Activated CD8-positive, alpha-beta memory T cell treated with anti-CD3 and anti-CD28 coated beads for 36 hours (primary cell): ENCODE data around the gene GJD4. TPM values are rescaled to one million over a fixed set of nuclear protein-coding genes. Genes with fewer than 3 reads are reported as not detected.

Source experiments
- CTCF ChIA-PET: fragments of 350-600 bp; sonication (Branson Sonifier 250); formaldehyde crosslinking; loops from one replicate; lab custom pipeline; 2021; ENCODE audit warnings: antibody characterized with exemption; lab: Charles Lee
- POLR2A ChIA-PET: fragments of 350-600 bp; sonication (Branson Sonifier 250); formaldehyde crosslinking; loops from one replicate; lab custom pipeline; 2021; ENCODE audit warnings: antibody characterized with exemption; lab: Charles Lee
- total RNA-seq, 2 experiments: library from RNA; stranded (reverse); gene quantifications; one replicate each; pipeline ENCODE4 v1.2.3, GENCODE V29; 2021

Gene GJD4
- total RNA-seq, 2 experiments from 2014 or later: not detected

GRCh38 chr10:35577926-35578617 lies 27.1 kb upstream of the GJD4 start:
- ChIA-PET POLR2A (no interaction called here), CTCF (no interaction called here)

DNA sequence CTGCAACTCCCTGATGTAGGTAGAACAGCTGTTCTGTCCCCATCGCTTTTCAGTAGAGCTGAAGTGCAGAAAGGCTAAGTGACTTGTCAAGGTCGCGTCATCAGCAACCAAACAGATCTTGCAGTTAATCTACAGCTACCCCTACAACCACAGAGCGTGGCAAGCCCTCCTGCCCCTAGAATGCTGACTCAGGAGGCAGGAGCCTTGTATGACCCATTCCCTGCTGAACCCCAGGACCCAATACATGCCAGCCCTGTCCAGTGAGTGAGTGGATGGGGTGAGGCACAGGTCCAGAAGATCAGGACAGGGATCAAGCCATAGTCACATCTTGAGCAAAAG lies 26.6 kb upstream of the GJD4 start:
- CTCF ChIA-PET: no interaction called here
- POLR2A ChIA-PET: no interaction called here

DNA sequence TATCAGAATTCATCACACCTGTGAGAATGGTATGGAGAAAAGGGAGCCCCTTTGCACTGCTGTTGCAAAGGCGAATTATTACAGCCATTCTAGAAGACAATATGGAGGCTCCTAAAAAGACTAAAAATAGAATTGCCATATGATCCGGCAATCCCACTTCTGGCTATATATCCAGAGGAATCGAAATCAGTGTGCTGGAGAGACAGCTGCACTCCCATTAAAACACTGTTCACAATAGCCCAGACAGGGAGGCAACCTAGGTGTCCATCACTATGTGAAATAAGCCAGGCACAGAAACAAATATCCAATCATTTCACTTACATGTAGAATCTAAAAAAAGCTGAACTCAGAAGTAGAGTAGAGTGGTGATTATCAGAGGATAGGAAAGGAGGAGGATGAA lies 26.0 kb upstream of the GJD4 start:
- ChIA-PET CTCF (no interaction called here), POLR2A (no interaction called here)

- POLR2A ChIA-PET: no interaction called here
- CTCF ChIA-PET: no interaction called here
Observed at GRCh38 chr10:35579726-35580422, 25.3 kb upstream of the GJD4 start.

- ChIA-PET POLR2A (no interaction called here), CTCF (no interaction called here)
Observed at GRCh38 chr10:35580423-35580770, 24.7 kb upstream of the GJD4 start.

DNA sequence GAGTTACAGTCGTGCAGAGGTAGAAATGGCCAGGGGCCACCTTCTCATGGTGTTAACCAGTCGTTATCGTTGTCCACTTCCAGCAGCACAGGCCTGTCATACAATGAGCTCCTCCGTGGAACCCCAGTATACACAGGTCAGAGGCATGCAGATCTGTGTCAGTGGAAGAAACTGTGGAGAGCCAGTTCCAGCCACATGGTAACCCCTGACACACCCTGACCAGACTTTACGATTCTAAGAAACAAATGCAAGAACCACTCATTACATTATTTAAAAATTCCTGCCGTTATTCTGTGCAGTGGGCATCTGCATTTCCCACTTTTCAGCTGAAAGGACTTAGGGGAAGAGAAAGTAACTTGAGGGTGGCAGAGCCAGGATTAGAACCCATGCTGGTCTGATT lies 23.5 kb upstream of the GJD4 start:
- ChIA-PET POLR2A (no interaction called here), CTCF (no interaction called here)

GRCh38 chr10:35584946-35585345 lies 20.2 kb upstream of the GJD4 start:
- CTCF ChIA-PET: no interaction called here
- POLR2A ChIA-PET: no interaction called here

- CTCF ChIA-PET: no interaction called here
- POLR2A ChIA-PET: no interaction called here
Observed at GRCh38 chr10:35585356-35585755, 19.8 kb upstream of the GJD4 start.

DNA sequence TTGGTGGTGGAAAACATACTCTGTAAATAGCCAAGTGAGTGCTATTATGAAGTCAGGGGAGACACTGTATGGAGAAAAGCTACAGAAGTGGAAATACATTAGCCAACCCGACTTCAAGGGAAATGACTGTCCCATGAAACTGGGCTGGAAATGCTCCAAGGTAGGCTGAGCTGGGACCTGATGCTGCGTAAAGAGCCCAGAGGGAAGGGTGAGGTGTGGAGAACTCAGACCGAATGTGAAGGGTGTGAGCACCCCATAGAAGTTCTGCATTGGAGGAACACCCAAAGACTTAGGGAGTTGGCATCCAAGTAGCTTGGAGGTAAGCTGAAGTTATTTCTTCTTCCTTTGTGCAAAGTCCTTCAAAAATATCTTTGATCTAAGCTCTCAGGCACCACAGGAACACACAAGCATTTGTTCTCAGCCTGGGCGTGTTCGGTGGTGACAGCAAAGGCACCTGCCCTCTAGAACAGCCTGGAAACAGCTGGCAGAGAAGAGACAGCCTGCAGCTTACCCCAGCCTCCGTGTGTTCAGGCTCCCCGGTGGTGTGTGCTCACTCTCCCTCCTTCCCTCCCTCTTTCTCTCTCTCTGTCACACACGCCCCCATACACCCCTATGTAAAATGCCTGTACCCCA lies 19.1 kb upstream of the GJD4 start:
- ChIA-PET CTCF (no interaction called here), POLR2A (no interaction called here)

DNA sequence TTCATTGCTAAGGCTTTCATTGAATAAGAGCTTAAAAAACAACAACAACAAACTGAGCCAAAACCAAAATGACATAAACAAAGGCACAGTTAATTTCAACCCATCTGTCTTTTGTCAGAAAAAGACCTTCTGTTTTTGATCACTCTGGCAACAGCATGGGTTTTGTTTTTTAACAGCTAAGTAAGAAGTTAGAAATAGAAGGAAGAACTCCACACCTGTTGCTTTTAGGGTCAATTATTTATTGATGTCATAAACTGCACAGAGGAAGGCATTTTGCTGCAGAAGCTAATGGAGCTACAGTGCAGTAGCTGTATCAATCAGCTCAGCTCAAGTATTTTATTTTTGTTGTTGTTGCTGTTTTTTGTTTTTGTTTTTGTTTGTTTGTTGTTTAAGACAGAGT lies 16.3 kb upstream of the GJD4 start:
- CTCF ChIA-PET: no interaction called here
- POLR2A ChIA-PET: no interaction called here

DNA sequence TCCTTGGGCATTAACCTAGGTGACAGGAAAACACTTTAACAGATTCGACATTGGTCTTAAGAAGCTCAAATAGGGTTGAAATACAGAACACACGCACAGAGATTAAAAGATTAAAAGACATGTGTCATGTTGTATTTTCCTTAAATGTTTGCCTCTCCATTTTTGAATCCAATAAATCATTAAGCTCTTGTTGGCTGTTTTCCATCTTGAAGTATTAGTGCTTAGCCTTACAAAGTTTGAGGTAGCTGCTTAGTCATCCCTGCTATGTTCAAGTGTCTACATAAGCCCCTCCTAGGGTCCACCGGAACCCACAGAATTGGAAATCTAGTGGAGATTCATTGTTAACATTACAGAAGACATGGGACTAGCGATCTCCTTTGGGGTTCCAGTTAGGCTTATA lies 12.7 kb upstream of the GJD4 start:
- POLR2A ChIA-PET: no interaction called here
- CTCF ChIA-PET: no interaction called here

DNA sequence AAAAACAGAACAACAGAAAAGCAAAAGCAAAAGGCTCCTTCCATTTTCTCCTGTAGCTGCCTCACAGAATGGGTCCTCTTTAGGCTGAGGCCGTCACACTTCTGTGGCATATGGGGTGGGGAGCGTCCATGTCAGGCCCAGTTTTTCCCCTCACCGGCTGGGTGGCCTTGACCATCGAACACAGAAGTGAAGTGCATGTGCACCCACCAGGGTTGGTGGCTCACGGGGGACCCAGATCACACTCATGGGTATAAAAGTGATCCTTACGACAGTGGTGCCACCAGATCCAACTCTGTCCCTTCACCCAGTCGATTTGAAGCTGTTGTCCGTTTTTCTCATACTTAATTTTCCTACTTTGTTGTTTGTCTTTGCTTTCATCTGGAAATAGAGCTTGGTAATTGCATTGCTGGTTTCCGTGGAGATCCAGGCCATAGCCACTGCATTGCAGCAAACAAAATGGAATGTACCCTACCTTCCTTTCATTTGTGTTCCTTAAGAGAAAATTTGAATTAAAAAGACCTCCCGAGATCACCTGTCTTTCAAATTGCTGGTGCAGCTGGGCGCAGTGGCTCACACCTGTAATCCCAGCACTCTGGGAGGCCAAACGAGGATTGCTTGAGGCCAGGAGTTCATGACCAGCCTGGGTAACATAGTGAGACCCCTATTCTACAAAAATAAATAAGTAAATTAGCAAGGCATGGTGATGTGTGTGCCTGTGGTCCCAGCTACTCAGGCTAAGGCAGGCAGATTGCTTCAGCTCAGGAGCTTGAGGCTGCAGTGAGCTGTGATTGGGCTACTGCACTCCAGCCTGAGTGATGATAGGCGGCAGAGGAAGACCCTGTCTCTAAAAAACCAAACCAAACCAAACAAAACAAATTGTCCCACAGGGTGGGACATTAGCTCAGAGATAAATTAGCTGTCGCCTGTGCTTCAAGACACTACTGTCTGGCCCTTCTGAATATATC lies 10.7 kb upstream of the GJD4 start:
- ChIA-PET POLR2A (no interaction called here), CTCF (interaction anchor here (0.6 kb wide), 1 partner anchor 354 kb away, joined by 3 read pairs; no protein-coding TSS in a partner anchor)

DNA sequence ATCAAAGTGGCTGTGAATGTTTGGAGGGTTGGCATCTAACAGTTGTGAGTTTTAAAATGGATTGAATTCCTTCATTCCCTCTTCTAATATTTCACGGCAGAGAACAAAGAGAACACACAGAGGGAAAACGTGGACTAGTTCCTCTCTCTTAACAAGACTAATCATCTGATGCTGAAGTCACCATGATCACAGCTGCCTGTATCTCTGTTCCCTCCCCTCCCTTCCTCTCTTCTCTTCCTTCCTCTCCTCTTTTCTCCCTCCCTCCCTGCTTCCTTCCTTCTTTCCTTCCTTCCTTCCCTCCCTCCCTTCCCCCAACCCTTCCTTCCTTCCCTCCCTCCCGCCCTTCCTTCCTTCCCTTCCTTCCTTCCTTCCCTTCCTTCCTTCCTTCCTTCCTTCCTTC lies 10.0 kb upstream of the GJD4 start:
- ChIA-PET POLR2A (no interaction called here), CTCF (no interaction called here)

GRCh38 chr10:35598379-35598778 lies 6.8 kb upstream of the GJD4 start:
- ChIA-PET POLR2A (no interaction called here), CTCF (no interaction called here)

DNA sequence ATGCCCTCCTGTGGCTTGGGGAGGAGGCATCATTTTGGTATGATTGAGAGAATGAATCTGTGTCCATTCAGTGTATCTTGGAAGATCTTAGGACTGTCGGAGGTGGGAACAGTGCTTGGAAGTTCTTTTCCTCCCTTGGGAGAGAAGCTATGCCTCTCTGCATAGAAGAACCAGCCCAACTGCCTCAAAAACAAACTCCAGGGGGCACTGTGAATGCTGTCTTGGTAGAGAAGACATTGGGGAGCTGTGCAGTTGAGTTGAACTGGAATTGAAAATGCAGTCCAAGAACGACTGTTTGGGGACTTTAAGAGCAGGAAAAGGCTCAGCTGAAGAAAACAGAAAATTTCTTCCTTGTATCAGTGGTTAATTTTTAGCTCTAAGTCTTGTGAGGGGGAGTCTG lies 4.9 kb upstream of the GJD4 start:
- CTCF ChIA-PET: no interaction called here
- POLR2A ChIA-PET: no interaction called here

DNA sequence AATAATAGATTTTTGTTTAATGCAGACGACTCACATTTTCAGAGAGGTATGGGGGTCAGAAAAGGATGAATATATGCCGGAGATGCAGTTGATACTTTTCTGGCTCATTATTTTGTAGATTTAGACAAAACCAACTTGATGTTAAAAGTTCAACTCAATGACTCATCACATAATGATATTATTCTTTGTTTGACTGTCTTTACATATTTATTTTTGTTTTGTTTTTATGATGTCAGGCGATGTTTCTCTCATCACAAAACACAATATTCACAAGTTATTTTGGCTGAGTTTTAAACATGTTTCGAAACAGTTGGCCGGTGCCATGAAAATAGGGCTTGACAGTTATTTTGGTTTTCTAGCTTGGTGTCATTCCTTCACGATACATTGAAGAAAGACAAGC lies 1.3 kb downstream of the GJD4 start:
- CTCF ChIA-PET: no interaction called here
- POLR2A ChIA-PET: no interaction called here

DNA sequence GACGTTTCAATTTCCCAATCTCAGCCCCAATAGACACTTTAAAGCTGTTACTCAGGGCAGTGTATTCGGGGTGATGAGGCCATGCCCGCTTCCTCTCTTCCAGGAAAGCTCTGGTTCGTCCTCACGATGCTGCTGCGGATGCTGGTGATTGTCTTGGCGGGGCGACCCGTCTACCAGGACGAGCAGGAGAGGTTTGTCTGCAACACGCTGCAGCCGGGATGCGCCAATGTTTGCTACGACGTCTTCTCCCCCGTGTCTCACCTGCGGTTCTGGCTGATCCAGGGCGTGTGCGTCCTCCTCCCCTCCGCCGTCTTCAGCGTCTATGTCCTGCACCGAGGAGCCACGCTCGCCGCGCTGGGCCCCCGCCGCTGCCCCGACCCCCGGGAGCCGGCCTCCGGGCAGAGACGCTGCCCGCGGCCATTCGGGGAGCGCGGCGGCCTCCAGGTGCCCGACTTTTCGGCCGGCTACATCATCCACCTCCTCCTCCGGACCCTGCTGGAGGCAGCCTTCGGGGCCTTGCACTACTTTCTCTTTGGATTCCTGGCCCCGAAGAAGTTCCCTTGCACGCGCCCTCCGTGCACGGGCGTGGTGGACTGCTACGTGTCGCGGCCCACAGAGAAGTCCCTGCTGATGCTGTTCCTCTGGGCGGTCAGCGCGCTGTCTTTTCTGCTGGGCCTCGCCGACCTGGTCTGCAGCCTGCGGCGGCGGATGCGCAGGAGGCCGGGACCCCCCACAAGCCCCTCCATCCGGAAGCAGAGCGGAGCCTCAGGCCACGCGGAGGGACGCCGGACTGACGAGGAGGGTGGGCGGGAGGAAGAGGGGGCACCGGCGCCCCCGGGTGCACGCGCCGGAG lies 2.6 kb downstream of the GJD4 start:
- ChIA-PET CTCF (no interaction called here), POLR2A (no interaction called here)

DNA sequence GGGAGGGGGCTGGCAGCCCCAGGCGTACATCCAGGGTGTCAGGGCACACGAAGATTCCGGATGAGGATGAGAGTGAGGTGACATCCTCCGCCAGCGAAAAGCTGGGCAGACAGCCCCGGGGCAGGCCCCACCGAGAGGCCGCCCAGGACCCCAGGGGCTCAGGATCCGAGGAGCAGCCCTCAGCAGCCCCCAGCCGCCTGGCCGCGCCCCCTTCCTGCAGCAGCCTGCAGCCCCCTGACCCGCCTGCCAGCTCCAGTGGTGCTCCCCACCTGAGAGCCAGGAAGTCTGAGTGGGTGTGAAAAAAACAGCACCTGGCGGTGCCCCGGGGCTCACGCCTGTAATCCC lies 3.2 kb downstream of the GJD4 start:
- ChIA-PET CTCF (no interaction called here), POLR2A (no interaction called here)

- ChIA-PET POLR2A (no interaction called here), CTCF (no interaction called here)
Observed at GRCh38 chr10:35611750-35612149, 6.6 kb downstream of the GJD4 start.
